GM12892 (cell line): ENCODE measurements around the gene EXOC1L. TPM values are rescaled to one million over a fixed set of nuclear protein-coding genes. Genes with fewer than 3 reads are reported as not detected.

Experiments
- DNase-seq: peaks from one replicate; pipeline ENCODE4 v3.0.0; 2011; ENCODE audit not compliant: insufficient read length
- FAIRE-seq: peaks from 2 replicates; lab custom pipeline; 2011; peaks lifted over from hg19 to GRCh38; lab: Jason Lieb, UNC
- POLR2A ChIP-seq: IDR thresholded peaks from 2 replicates; pipeline ENCODE4 v1.6.1; 2011; ENCODE audit warnings: low read depth, low read length, control low read depth
- POLR2AphosphoS5 ChIP-seq: IDR thresholded peaks from 2 replicates; pipeline ENCODE4 v1.6.1; 2011; ENCODE audit warnings: low read depth, low read length, control low read depth
- TAF1 ChIP-seq: IDR thresholded peaks from 2 replicates; pipeline ENCODE4 v1.6.1; 2011; ENCODE audit warnings: low read depth, mild to moderate bottlenecking, control low read depth, low read length, borderline replicate concordance
- polyA plus RNA-seq: library from polyadenylated mRNA; unstranded; fragments of >200 nt; gene quantifications from one replicate; pipeline ENCODE4 v1.2.1, GENCODE V29; 2012; ENCODE audit warnings: missing spikeins, inconsistent platforms; ENCODE audit not compliant: missing spikeins

EXOC1L gene, protein sequence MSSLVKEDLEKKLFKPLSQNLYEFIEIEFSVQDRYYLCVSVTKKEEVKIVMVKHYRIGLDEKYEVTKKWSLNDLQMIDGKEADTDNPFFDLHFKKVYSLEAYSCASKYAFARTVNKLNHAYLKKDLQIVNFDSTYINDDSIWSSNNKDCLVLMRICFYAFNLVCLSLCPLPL
- not detected for polyA plus RNA-seq

- TF ChIP-seq POLR2A: no peak
- TF ChIP-seq TAF1: no peak
- TF ChIP-seq POLR2AphosphoS5: no peak
- FAIRE-seq: no peak
- DNase-seq: no peak
Measured at GRCh38 chr4:55819634-55820033, at the start of gene EXOC1L. Gene EXOC1L (plus strand): TSS chr4:55819790. CDS start chr4:55820027, 237 bp downstream.

DNA sequence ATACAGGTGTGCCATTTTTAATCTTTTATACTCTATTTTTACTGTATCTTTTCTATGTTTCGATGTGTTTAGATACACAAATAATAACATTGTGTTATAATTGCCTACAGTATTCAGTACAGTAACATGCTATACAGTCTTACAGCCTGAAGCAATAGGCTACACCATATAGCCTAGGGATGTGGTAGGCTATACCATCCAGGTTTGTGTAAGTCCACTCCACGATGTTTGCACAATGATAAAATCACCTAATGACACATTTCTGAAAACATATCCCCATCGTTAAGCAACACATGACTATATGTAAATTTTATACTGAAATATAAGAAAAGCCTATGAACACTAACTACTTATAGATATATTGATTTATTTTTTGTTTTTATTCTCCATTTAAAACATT, 48.9 kb upstream of the EXOC1L start:
- TF ChIP-seq POLR2AphosphoS5 (no peak), TAF1 (no peak), POLR2A (no peak)
- FAIRE-seq (no peak), DNase-seq (no peak)

DNA sequence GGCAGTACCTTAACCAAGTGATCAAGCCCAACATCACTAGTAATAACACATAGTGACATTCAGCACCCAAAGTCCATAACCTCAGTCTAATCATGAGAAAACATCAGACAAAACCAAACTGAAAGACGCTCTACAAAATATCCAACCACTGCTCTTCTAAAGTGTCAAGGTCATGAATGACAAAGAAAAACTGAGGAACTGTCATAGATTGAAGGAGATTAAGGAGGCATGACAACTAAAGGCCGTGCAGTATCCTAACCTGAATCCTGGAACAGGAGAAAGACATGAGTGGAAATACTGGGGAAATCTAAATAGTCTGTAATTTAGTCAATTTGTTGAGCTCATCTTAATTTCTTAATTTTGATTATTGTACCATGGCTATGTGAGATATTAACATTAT, 38.2 kb upstream of the EXOC1L start:
- TF ChIP-seq POLR2A (no peak), TAF1 (no peak), POLR2AphosphoS5 (no peak)
- FAIRE-seq (no peak), DNase-seq (no peak)

- FAIRE-seq (no peak), DNase-seq (no peak)
- TF ChIP-seq TAF1: no peak
- TF ChIP-seq POLR2AphosphoS5: no peak
- no peak for TF ChIP-seq POLR2A
Measured at GRCh38 chr4:55781812-55782211, 37.8 kb upstream of the EXOC1L start.

GRCh38 chr4:55783584-55783983, 36.0 kb upstream of the EXOC1L start:
- DNase-seq (no peak), FAIRE-seq (no peak)
- no peak for TF ChIP-seq POLR2A
- no peak for TF ChIP-seq POLR2AphosphoS5
- TF ChIP-seq TAF1: no peak

DNA sequence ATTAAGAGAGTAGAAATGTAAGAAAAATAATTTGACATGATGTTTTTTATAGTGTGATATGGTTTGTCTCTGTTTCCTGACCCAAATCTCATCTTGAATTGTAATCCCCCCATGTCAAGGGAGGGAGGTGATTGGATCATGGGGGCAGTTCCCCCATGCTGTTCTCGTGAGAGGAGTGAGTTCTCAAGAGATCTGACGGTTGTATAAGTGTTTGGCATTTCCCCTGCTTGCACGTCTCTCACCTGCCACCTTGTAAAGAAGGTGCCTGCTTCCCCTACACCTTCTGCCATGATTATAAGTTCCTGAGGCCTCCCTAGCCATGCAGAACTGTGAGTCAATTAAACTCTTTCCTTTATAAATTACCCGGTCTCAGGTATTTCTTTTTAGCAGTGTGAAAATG, 34.8 kb upstream of the EXOC1L start:
- DNase-seq: no peak
- no peak for FAIRE-seq
- TF ChIP-seq POLR2AphosphoS5 (no peak), TAF1 (no peak), POLR2A (no peak)

DNA sequence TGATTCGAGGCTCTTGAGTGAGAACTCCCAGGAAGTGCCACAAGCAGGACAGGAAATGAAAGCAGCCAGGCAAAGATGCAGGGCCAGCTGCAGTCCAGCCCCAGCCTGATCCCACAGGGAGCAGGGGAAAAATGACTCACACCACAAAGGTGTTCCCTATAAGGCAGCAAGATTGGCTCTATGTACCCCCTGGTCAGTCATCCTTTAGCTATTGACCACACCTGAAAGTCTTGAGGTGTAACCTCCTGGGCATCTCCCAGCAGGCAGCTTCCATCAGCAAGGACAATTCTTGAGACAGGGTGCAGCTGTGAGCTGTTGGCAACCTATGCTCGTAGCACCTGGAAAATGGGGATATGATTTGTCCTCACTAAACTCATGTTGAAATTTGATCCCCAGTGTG, 27.9 kb upstream of the EXOC1L start:
- FAIRE-seq (no peak), DNase-seq (no peak)
- TF ChIP-seq POLR2AphosphoS5 (no peak), POLR2A (no peak), TAF1 (no peak)

DNA sequence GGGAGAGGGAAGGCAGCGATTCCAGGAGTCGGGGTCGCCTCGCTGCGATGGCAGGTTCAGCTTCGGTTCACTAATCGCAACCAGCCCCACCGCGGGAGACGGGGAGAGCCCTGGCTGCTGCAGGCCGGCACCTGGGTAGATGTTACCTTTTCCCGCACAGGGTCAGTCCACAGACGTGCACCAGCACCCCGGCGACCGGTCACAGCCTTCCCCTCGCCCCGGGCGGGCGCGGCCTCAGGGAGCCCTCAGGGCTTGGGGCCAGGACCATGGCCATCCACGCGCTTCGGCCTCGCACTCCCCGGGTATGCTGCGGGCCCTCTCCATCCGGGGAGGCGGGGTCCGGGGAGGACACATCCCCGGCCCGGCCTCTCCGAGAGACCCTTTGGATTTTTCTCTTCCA, 26.1 kb upstream of the EXOC1L start:
- DNase-seq (no peak), FAIRE-seq (no peak)
- TF ChIP-seq POLR2A (no peak), POLR2AphosphoS5 (no peak), TAF1 (no peak)

DNA sequence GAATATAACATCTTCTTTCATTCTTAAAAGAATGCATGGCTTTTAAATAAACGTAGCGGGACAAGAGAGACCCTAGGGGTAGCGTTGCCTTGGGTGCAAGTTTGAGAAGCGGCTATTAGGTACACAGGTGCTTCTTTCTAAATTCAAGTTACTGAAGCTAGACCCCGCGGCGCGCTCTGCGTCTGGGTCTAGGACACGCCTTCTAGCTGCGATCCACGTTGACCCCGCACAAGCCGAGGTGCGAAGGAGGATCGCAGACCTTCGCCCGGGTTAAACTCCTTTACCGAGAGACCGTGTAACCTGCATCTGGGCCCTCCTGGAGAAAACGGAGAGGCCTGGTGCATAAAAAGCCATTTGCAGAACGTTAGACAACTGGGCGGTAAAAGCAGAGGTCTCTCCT, 25.5 kb upstream of the EXOC1L start:
- TF ChIP-seq POLR2A: no peak
- no peak for TF ChIP-seq TAF1
- TF ChIP-seq POLR2AphosphoS5: no peak
- FAIRE-seq (no peak), DNase-seq (no peak)

DNA sequence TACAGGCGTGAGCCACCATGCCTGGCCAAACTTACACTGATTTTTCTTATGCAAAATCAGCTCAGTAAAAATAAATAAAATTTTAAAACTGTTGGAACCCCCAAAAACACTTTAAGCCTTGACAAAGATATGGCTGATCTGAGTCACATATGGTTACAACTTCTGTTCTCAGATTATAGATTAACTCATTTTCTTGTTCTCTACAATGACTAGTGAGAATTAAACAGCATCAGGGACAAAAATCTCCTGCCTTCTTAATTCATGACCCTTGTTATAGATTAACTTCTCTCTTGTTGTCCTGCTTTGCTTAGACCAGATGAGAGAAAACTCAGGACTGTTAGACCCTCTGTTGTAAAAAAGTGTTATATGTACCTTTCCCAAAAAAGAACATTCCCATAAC, 24.2 kb upstream of the EXOC1L start:
- TF ChIP-seq POLR2A (no peak), TAF1 (no peak), POLR2AphosphoS5 (no peak)
- DNase-seq (no peak), FAIRE-seq (no peak)

DNA sequence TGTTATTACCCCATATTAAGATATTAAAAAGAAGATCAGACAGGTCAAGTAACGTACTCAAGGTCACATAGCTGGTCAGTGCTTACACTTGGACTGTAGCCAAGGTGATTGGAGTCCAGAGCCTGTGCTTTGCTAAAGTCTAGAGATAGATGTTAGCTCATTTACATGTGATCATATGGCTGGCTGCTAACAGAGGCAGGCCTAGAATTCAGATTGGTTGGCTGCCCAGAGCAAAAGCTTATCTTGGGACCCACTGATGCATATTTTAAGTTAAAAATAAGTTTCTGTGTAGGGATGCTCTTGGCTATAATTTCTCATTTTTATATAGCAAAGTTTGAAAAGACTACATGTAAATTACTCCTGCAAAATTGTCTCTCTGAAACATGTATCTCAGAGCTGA, 18.1 kb upstream of the EXOC1L start:
- TF ChIP-seq POLR2A (no peak), TAF1 (no peak), POLR2AphosphoS5 (no peak)
- DNase-seq (no peak), FAIRE-seq (no peak)

DNA sequence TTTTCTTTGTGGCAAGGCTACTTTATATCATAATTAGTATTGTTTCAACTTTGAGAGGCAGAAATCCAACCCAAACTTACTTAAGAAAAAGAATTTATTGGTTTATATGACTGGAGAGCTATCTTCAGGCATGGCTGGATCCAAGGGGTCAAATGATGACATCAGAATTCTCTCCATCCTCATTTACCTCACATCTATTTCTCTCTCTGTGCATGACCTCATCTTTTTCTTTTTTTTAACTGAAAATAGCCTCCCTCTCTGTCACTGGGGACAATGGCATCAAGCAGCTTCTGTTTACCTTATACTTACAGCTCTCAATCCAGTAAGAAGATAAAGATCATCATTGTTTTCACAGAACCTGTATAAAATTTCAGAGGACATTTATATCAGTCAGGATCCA, 12.0 kb upstream of the EXOC1L start:
- no peak for TF ChIP-seq TAF1
- TF ChIP-seq POLR2AphosphoS5: no peak
- no peak for TF ChIP-seq POLR2A
- FAIRE-seq: no peak
- no peak for DNase-seq

- DNase-seq (no peak), FAIRE-seq (no peak)
- TF ChIP-seq POLR2A (no peak), TAF1 (no peak), POLR2AphosphoS5 (no peak)
Measured at GRCh38 chr4:55808186-55808585, 11.4 kb upstream of the EXOC1L start.

GRCh38 chr4:55808632-55809031, 11.0 kb upstream of the EXOC1L start:
- FAIRE-seq (no peak), DNase-seq (no peak)

More at GRCh38 chr4:55808632-55809031, 11.0 kb upstream of the EXOC1L start:
- no peak for TF ChIP-seq POLR2AphosphoS5
- TF ChIP-seq POLR2A: no peak
- TF ChIP-seq TAF1: no peak
